K562 (cell line): Measurements from ENCODE around the gene HRH3. TPM values are rescaled to one million over a fixed set of nuclear protein-coding genes. Genes with fewer than 3 reads are reported as not detected.

Source experiments
- CBX2 ChIP-seq: fragments of 200-600 bp; sonication (generic); IDR thresholded peaks from one replicate; pipeline ENCODE4 v1.6.1; 2012; ENCODE audit warnings: mild to moderate bottlenecking, low read length, inconsistent platforms; ENCODE audit not compliant: insufficient read depth, poor library complexity, severe bottlenecking
- CEBPZ ChIP-seq: fragments of 150-350 bp; IDR thresholded peaks from 2 replicates; pipeline ENCODE4 v1.6.1; 2014; ENCODE audit warnings: low read depth, mild to moderate bottlenecking, low read length, borderline replicate concordance
- ESRRB ChIP-seq: fragments of 250-450 bp; sonication (Bioruptor Pico); IDR thresholded peaks from 2 replicates; pipeline ENCODE4 v1.5.0; 2020; ENCODE audit warnings: mild to moderate bottlenecking, moderate library complexity, borderline replicate concordance
- FOXJ2 ChIP-seq: fragments of 200-800 bp; sonication (Bioruptor generic); IDR thresholded peaks from 2 replicates; pipeline ENCODE4 v1.6.1; 2016; ENCODE audit warnings: missing genetic modification characterization, missing compliant biosample characterization
- FOXP1 ChIP-seq: sonication (generic); formaldehyde crosslinking; IDR thresholded peaks from 2 replicates; pipeline ENCODE4 v1.8.0; 2022; ENCODE audit warnings: mild to moderate bottlenecking, missing genetic modification reagents
- IRF1 ChIP-seq: sonication (generic); formaldehyde crosslinking; IDR thresholded peaks from 2 replicates; pipeline ENCODE4 v1.8.0; 2022; ENCODE audit warnings: missing genetic modification reagents, mild to moderate bottlenecking, borderline replicate concordance
- MEF2D ChIP-seq: conservative IDR thresholded peaks from 2 replicates; pipeline ENCODE4 v1.6.1; 2016; ENCODE audit warnings: low read depth, missing genetic modification characterization, missing compliant biosample characterization
- RNF219 ChIP-seq: fragments of 250-450 bp; sonication (Bioruptor Pico); IDR thresholded peaks from 2 replicates; pipeline ENCODE4 v1.5.0; 2022; ENCODE audit warnings: mild to moderate bottlenecking
- SIRT6 ChIP-seq: IDR thresholded peaks from one replicate; pipeline ENCODE4 v1.6.1; 2012; ENCODE audit warnings: low read depth, mild to moderate bottlenecking, control low read depth, inconsistent platforms, low read length, moderate library complexity
- THRB ChIP-seq: fragments of 450-650 bp; formaldehyde crosslinking; conservative IDR thresholded peaks from 2 replicates; pipeline ENCODE4 v1.4.0; 2022; ENCODE audit warnings: mild to moderate bottlenecking, missing genetic modification characterization
- ZMIZ1 ChIP-seq, 2 experiments: fragments of 150-350 bp in 1 of 2; IDR thresholded peaks; 2 replicates each; pipeline ENCODE4 v1.6.1; 2012 to 2016; ENCODE audit warnings: low read depth in 2 of 2, low read length in 2 of 2, mild to moderate bottlenecking in 1 of 2, moderate library complexity in 1 of 2
- ZNF274 ChIP-seq: IDR thresholded peaks from 2 replicates; pipeline ENCODE4 v1.6.1; 2011; ENCODE audit warnings: low read depth, mild to moderate bottlenecking, low read length, moderate library complexity, borderline replicate concordance
- ZNF3 ChIP-seq: fragments of 250-450 bp; sonication (Bioruptor Pico); IDR thresholded peaks from 2 replicates; pipeline ENCODE4 v1.5.0; 2021; ENCODE audit warnings: mild to moderate bottlenecking, moderate library complexity
- polyA plus RNA-seq, 8 experiments: library from polyadenylated mRNA; depleted of rRNA in 4 of 8; stranded (reverse) in 5 of 8; unstranded in 3 of 8; fragments of >200 nt; fragmentation: Nextera tagmentation in 2 of 8; fragmentation: Illumina TruSeq in 1 of 8; extraction: Ambion mirVana in 2 of 8; extraction: Trizol in 1 of 8; gene quantifications; 2 replicates each; pipeline versions ENCODE4 v1.2.1 to v1.2.3, GENCODE V29; 2011 to 2014; ENCODE audit warnings: inconsistent platforms in 1 of 8, missing spikeins in 1 of 8
- total RNA-seq, 7 experiments: library from RNA; depleted of rRNA in 6 of 7; stranded (reverse); fragments of >200 nt in 6 of 7; fragmentation: Illumina TruSeq in 2 of 7; extraction: Trizol in 2 of 7; gene quantifications; 2 replicates each; pipeline versions ENCODE4 v1.2.1 to v1.2.3, GENCODE V29; 2011 to 2021; ENCODE audit warnings: low replicate concordance in 1 of 7

HRH3 gene
- total and polyA plus RNA-seq, 9 of the 15 experiments (the other 6 are each of a cell fraction or from before 2014, with no cell fraction given): not detected

- TF ChIP-seq CBX2: no peak
- no peak for TF ChIP-seq MEF2D (tag)
- TF ChIP-seq IRF1 (CRISPR knock-in tag): no peak
- peak; percentile 63; the same call in 1 of the 2 replicates for TF ChIP-seq FOXP1 (CRISPR knock-in tag)
- 0 out of 4 replicates have a peak, but pooled peaks of 1 of the 2 experiments have one; percentile 17 for TF ChIP-seq ZMIZ1 (IDR thresholded peaks at IDR 0.05; ENCODE audit: low read depth in 2 of 2, low read length in 2 of 2)
- TF ChIP-seq CEBPZ: no peak
- TF ChIP-seq FOXJ2 (tag): no peak
- no peak for TF ChIP-seq SIRT6
- TF ChIP-seq THRB (CRISPR knock-in tag): peak; percentile 78; the same call in 1 of the 2 replicates
- TF ChIP-seq RNF219: no peak
- TF ChIP-seq ZNF3 (CRISPR knock-in tag): no peak
- TF ChIP-seq ZNF274: no peak
- no peak for TF ChIP-seq ESRRB (CRISPR knock-in tag)
Measured at GRCh38 chr20:62182469-62183425, 37.3 kb downstream of the HRH3 start, which contains the start of gene MTG2 (continued).
